DMS 273 treated with DMSO at 0.1 percent for 48 hours (cell line): Measurements from ENCODE around the gene PCDHGA1.
"Not testable (repeated sequence)": the region's sequence is repeated elsewhere in the genome, so short reads cannot be mapped to it uniquely, and the experiment has no call there.

Experiments
- DNase-seq: peaks from one replicate; lab custom pipeline; 2025; lab: John Stamatoyannopoulos, UW

Gene PCDHGA1

GRCh38 chr5:141409598-141410306, 79.4 kb downstream of the PCDHGA1 start:
- DNase-seq = no peak

- DNase-seq = no peak
Measured at GRCh38 chr5:141411575-141411974, 81.3 kb downstream of the PCDHGA1 start.

GRCh38 chr5:141412854-141413539, 82.7 kb downstream of the PCDHGA1 start, which contains the start of gene PCDHGA10:
PCDHGA10 (plus strand) TSS chr5:141412987; CDS start chr5:141413176, 189 bp downstream.
- peak; percentile 35 for DNase-seq

- no peak for DNase-seq
Measured at GRCh38 chr5:141413540-141414069, 83.3 kb downstream of the PCDHGA1 start.

DNA sequence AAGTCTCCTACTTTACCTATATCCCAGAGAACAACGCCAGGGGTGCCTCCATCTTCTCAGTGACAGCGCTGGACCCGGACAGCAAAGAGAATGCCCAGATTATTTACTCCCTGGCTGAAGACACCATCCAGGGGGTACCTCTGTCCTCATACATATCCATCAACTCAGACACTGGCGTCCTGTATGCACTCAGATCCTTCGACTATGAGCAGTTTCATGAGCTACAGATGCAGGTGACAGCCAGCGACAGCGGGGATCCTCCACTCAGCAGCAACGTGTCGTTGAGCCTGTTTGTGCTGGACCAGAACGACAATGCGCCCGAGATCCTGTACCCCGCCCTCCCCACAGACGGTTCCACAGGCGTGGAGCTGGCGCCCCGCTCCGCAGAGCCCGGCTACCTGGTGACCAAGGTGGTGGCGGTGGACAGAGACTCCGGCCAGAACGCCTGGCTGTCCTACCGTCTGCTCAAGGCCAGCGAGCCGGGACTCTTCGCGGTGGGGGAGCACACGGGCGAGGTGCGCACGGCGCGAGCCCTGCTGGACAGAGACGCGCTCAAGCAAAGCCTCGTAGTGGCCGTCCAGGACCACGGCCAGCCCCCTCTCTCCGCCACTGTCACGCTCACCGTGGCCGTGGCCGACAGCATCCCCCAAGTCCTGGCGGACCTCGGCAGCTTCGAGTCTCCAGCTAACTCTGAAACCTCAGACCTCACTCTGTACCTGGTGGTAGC, 84.4 kb downstream of the PCDHGA1 start:
- not testable (repeated sequence) for DNase-seq

- DNase-seq = not testable (repeated sequence)
Measured at GRCh38 chr5:141415275-141415618, 84.9 kb downstream of the PCDHGA1 start.

DNA sequence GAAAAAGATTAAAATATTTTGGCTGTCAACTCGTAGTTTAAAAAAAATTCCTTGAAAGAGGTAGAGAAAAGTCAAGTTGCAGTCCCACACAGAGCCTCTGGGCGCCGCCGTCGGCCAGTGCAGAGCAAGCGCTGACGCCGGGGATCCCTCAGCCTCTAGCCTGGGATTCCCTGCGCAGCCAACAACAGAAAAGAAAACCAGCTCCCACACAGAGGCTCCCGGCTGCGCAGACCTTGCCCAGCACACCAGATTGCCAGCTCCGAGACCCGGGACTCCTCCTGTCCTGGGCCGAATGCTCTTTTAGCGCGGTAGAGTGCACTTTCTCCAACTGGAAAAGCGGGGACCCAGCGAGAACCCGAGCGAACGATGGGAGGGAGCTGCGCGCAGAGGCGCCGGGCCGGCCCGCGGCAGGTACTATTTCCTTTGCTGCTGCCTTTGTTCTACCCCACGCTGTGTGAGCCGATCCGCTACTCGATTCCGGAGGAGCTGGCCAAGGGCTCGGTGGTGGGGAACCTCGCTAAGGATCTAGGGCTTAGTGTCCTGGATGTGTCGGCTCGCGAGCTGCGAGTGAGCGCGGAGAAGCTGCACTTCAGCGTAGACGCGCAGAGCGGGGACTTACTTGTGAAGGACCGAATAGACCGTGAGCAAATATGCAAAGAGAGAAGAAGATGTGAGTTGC, 87.3 kb downstream of the PCDHGA1 start, which contains the start of gene PCDHGB7:
Gene PCDHGB7 (plus strand): TSS at position 184 of the 679 bp plus-strand sequence. CDS start 183 bp downstream, at position 367.
- DNase-seq = not testable (repeated sequence)

DNA sequence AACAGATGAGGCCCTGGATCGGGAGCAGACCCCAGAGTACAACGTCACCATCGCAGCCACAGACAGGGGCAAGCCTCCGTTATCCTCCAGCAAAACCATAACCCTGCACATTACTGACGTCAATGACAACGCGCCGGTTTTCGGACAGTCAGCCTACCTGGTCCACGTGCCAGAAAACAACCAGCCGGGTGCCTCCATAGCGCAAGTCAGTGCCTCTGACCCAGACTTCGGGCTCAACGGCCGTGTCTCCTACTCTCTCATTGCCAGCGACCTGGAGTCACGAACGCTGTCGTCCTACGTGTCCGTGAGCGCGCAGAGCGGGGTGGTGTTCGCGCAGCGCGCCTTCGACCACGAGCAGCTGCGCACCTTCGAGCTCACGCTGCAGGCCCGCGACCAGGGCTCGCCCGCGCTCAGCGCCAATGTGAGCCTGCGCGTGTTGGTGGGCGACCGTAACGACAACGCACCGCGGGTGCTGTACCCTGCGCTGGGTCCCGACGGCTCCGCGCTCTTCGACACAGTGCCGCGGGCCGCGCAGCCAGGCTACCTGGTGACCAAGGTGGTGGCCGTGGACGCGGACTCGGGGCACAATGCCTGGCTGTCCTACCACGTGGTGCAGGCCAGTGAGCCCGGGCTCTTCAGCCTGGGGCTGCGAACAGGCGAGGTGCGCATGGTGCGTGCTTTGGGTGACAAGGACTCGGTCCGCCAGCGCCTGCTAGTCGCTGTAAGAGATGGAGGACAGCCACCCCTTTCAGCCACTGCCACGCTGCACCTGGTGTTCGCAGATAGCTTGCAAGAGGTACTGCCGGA, 89.0 kb downstream of the PCDHGA1 start:
- DNase-seq = no peak

GRCh38 chr5:141420855-141421488, 90.7 kb downstream of the PCDHGA1 start, which contains the start of gene PCDHGA11:
PCDHGA11 (plus strand) TSS chr5:141421051; CDS start chr5:141421228, 177 bp downstream.
- DNase-seq = no peak

DNA sequence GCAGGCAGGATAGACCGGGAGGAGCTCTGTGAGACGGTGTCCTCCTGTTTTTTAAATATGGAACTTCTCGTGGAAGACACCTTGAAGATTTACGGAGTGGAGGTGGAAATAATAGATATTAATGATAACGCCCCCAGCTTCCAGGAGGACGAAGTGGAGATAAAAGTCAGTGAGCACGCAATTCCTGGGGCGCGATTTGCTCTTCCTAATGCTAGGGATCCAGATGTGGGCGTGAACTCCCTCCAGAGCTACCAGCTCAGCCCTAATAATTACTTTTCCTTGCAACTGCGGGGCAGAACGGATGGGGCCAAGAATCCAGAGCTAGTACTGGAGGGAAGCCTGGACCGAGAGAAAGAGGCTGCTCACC, 91.2 kb downstream of the PCDHGA1 start:
- DNase-seq = no peak

DNA sequence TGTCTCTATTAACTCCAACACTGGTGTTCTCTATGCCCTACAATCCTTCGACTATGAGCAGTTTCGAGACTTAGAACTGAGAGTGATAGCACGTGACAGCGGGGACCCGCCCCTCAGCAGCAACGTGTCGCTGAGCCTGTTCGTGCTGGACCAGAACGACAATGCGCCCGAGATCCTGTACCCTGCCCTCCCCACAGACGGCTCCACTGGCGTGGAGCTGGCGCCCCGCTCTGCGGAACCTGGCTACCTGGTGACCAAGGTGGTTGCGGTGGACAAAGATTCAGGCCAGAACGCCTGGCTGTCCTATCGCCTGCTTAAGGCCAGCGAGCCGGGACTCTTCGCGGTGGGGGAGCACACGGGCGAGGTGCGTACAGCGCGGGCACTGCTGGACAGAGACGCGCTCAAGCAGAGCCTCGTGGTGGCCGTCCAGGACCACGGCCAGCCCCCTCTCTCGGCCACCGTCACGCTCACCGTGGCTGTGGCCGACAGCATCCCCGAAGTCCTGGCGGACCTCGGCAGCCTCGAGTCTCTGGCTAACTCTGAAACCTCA, 92.5 kb downstream of the PCDHGA1 start:
- DNase-seq = no peak

DNA sequence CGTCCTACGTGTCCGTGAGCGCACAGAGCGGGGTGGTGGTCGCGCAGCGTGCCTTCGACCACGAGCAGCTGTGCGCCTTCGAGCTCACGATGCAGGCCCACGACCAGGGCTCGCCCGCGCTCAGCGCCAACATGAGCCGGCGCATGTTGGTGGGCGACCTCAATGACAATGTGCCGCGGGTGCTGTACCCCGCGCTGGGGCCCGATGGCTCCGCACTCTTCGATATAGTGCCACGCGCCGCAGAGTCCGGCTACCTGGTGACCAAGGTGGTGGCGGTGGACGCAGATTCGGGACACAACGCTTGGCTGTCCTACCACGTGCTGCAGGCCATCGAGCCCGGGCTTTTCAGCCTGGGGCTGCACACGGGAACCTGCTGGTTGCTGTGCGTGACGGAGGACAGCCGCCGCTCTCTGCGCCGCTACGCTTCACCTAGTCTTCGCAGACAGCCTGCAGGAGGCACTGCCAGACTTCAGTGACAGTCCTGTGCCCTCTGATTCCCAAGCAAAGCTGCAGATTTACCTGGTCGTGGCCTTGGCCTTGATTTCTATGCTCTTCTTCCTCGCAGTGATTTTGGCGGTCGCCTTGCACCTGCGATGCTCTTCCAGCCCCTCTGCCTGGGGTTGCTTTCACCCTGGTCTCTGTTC, 97.6 kb downstream of the PCDHGA1 start:
- no peak for DNase-seq

DNA sequence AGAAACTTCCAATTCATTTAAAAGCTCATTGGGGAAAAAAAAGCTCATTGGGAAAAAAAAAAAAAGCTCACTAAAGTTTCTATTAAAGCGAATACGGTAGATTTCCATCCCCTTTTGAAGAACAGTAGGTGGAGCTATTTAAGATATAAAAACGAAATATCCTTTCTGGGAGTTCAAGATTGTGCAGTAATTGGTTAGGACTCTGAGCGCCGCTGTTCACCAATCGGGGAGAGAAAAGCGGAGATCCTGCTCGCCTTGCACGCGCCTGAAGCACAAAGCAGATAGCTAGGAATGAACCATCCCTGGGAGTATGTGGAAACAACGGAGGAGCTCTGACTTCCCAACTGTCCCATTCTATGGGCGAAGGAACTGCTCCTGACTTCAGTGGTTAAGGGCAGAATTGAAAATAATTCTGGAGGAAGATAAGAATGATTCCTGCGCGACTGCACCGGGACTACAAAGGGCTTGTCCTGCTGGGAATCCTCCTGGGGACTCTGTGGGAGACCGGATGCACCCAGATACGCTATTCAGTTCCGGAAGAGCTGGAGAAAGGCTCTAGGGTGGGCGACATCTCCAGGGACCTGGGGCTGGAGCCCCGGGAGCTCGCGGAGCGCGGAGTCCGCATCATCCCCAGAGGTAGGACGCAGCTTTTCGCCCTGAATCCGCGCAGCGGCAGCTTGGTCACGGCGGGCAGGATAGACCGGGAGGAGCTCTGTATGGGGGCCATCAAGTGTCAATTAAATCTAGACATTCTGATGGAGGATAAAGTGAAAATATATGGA, 100.2 kb downstream of the PCDHGA1 start, which contains the start of gene PCDHGA12:
Gene PCDHGA12 (plus strand): TSS at position 176 of the 782 bp plus-strand sequence. CDS start 253 bp downstream, at position 429.
- no peak for DNase-seq

DNA sequence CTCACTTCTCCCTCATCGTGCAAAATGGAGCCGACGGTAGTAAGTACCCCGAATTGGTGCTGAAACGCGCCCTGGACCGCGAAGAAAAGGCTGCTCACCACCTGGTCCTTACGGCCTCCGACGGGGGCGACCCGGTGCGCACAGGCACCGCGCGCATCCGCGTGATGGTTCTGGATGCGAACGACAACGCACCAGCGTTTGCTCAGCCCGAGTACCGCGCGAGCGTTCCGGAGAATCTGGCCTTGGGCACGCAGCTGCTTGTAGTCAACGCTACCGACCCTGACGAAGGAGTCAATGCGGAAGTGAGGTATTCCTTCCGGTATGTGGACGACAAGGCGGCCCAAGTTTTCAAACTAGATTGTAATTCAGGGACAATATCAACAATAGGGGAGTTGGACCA, 101.0 kb downstream of the PCDHGA1 start:
- no peak for DNase-seq

GRCh38 chr5:141432308-141432707, 102.0 kb downstream of the PCDHGA1 start:
- not testable (repeated sequence) for DNase-seq

DNA sequence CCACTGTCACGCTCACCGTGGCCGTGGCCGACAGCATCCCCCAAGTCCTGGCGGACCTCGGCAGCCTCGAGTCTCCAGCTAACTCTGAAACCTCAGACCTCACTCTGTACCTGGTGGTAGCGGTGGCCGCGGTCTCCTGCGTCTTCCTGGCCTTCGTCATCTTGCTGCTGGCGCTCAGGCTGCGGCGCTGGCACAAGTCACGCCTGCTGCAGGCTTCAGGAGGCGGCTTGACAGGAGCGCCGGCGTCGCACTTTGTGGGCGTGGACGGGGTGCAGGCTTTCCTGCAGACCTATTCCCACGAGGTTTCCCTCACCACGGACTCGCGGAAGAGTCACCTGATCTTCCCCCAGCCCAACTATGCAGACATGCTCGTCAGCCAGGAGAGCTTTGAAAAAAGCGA, 102.4 kb downstream of the PCDHGA1 start:
- DNase-seq = not testable (repeated sequence)

DNA sequence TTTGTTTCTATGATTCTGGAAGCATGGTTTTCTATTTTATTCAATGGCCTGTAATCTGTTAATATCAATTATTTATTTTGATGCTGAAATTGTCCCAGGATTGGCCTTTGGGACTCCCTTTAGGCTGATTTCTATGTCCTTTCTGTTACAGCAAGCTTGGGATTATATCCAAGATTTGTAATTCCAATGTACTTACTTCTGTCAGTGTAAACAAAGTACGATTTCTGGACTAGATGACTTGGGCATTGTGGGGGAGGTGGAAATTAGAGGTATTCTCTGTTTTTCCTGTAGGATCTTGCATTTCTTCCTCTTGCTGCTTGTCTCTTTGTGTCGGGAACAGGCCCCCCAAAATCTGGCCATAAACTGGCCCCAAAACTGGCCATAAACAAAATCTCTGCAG, 103.7 kb downstream of the PCDHGA1 start:
- no peak for DNase-seq

GRCh38 chr5:141437221-141437620, 106.9 kb downstream of the PCDHGA1 start:
- no peak for DNase-seq
